Transverse colon (tissue), 4 donors: ENCODE data around the gene PABPN1L. TPM values are rescaled to one million over a fixed set of nuclear protein-coding genes. Genes with fewer than 3 reads are reported as not detected.

ENCODE experiments used
- DNase-seq: peaks from one replicate; pipeline ENCODE4 v3.0.0-alpha.2; 2019
- H3K27ac ChIP-seq, 4 donors: fragments of 200-600 bp; sonication (generic); 2 replicates each; pipeline ENCODE4 v1.5.1; 2016 to 2018; ENCODE audit warnings: inconsistent platforms in 4 of 4
- H3K27me3 ChIP-seq: fragments of 200-600 bp; sonication (generic); 2 replicates; pipeline ENCODE4 v1.5.1; 2017; ENCODE audit warnings: inconsistent platforms
- H3K36me3 ChIP-seq, 4 donors: fragments of 200-600 bp; sonication (generic); 2 replicates each; pipeline ENCODE4 v1.5.1; 2017 to 2019; ENCODE audit warnings: inconsistent platforms in 4 of 4
- H3K4me1 ChIP-seq, 4 donors: fragments of 200-600 bp; sonication (generic); 2 replicates each; pipeline ENCODE4 v1.5.1; 2017 to 2020; ENCODE audit warnings: inconsistent platforms in 4 of 4
- H3K4me3 ChIP-seq, 4 donors: fragments of 200-600 bp; sonication (generic); 1 replicate in 1 of 4; 2 replicates in 3 of 4; pipeline versions ENCODE4 v1.5.1 to v1.6.1; 2017 to 2019; ENCODE audit warnings: inconsistent platforms in 4 of 4
- H3K9me3 ChIP-seq, 2 donors: fragments of 200-600 bp; sonication (generic); 2 replicates each; pipeline ENCODE4 v1.5.1; 2017 to 2019; ENCODE audit warnings: inconsistent platforms in 2 of 2
- CTCF ChIP-seq, 5 experiments: fragments of 200-600 bp in 3 of 5; fragments of 450-650 bp in 2 of 5; sonication (generic) in 3 of 5; IDR thresholded peaks; 1 replicate in 2 of 5; 2 replicates in 3 of 5; pipeline ENCODE4 v1.5.1; 2016 to 2017; ENCODE audit warnings: antibody characterized with exemption in 5 of 5, inconsistent platforms in 3 of 5, mild to moderate bottlenecking in 2 of 5, moderate library complexity in 1 of 5
- EP300 ChIP-seq: sonication (generic); formaldehyde crosslinking; IDR thresholded peaks from one replicate; pipeline ENCODE4 v1.6.1; 2017; ENCODE audit warnings: antibody characterized with exemption, low read depth
- POLR2A ChIP-seq: fragments of 450-650 bp; IDR thresholded peaks from one replicate; pipeline ENCODE4 v1.6.1; 2016; ENCODE audit warnings: antibody characterized with exemption, mild to moderate bottlenecking, moderate library complexity
- POLR2AphosphoS5 ChIP-seq, 3 donors: sonication (generic); formaldehyde crosslinking; IDR thresholded peaks; one replicate each; pipeline ENCODE4 v1.6.1; 2016; ENCODE audit warnings: antibody characterized with exemption in 3 of 3
- whole genome bisulfite sequencing, 2 donors: methylation state at CpG; one replicate each; pipeline ENCODE4 v1.1.5; 2018; ENCODE audit warnings: low coverage in 1 of 2; 5-methylcytosine and 5-hydroxymethylcytosine counted together
- in situ Hi-C, 4 donors: fragments of 200-750 bp; cut with MboI; loops; one replicate each; pipeline versions ENCODE4 v1.15.0 to v1.15.1; 2017; ENCODE audit warnings: low sequenced_read_pairs in 3 of 4, low pct_ligation_motif_present in 1 of 4, low pct_unique_long_range_greater_than_20kb in 1 of 4
- intact Hi-C: fragments of 100-400 bp; cut with DNase I; formaldehyde crosslinking; loops from one replicate; pipeline ENCODE4 v1.15.1; 2023; ENCODE audit warnings: low total_unique reads
- total RNA-seq, 4 donors: library from RNA; depleted of rRNA; stranded (reverse); fragments of >200 nt; gene quantifications; one replicate each; pipeline ENCODE4 v1.1.0, GENCODE V29; 2016

The PABPN1L gene
- total RNA-seq, 4 donors from 2014 or later: not detected

- no peaks in the 10 kb centered on the region for H3K4me1 ChIP-seq
- no peaks in the 10 kb centered on the region for H3K27me3 ChIP-seq
- DNase-seq: no peak
- in situ Hi-C loops (no loop called here), intact Hi-C loops (no loop called here)
- H3K9me3 ChIP-seq: no peaks in the 10 kb centered on the region
- peaks cover 0 to 3% (median 0%) of the 10 kb centered on the region in 4 donors for H3K36me3 ChIP-seq
- no peak overlapping the region for H3K4me3 ChIP-seq
- TF ChIP-seq POLR2AphosphoS5 (IDR thresholded peaks at IDR 0.05) (no peak), POLR2A (no peak), EP300 (no peak), CTCF (IDR thresholded peaks at IDR 0.05) (no peak)
- WGBS, 2 donors: 89 to 92% methylated on average over 9 to 13 of the region's 13 CpGs
- no peak overlapping the region for H3K27ac ChIP-seq
Observed at GRCh38 chr16:88833086-88833485, 33.4 kb downstream of the PABPN1L start.

GRCh38 chr16:88831838-88832237 lies 34.6 kb downstream of the PABPN1L start:
- no peaks in the 10 kb centered on the region for H3K9me3 ChIP-seq
- intact Hi-C loops (no loop called here), in situ Hi-C loops (no loop called here)
- no peak for TF ChIP-seq CTCF (IDR thresholded peaks at IDR 0.05)
- TF ChIP-seq EP300: no peak
- no peak for TF ChIP-seq POLR2AphosphoS5 (IDR thresholded peaks at IDR 0.05)
- no peak for TF ChIP-seq POLR2A
- 88% methylated on average over 13 of the region's 13 CpGs; no CpG with 5 or more reads in 1 of the 2 donors for WGBS, 2 donors
- H3K4me1 ChIP-seq: peaks cover 0 to 1% (median 0%) of the 10 kb centered on the region in 4 donors
- H3K27me3 ChIP-seq: no peaks in the 10 kb centered on the region
- no peak for DNase-seq
- H3K36me3 ChIP-seq: peaks cover 0 to 8% (median 0%) of the 10 kb centered on the region in 4 donors
- no peak overlapping the region for H3K27ac ChIP-seq
- H3K4me3 ChIP-seq: no peak overlapping the region

GRCh38 chr16:88830783-88831182 lies 35.7 kb downstream of the PABPN1L start:
- in situ Hi-C loops (no loop called here), intact Hi-C loops (no loop called here)
- Histone ChIP-seq H3K4me1 (peaks cover 0 to 9% (median 3%) of the 10 kb centered on the region in 4 donors), H3K4me3 (no peak overlapping the region), H3K9me3 (no peaks in the 10 kb centered on the region), H3K27ac (peak overlapping the region in 3 of 4 donors; percentile 15 to 55 (median 25)), H3K36me3 (peaks cover 0 to 8% (median 0%) of the 10 kb centered on the region in 4 donors), H3K27me3 (no peaks in the 10 kb centered on the region)
- TF ChIP-seq CTCF (IDR thresholded peaks at IDR 0.05): no peak
- WGBS, 2 donors: 90% methylated on average over 14 of the region's 14 CpGs; no CpG with 5 or more reads in 1 of the 2 donors
- no peak for DNase-seq

GRCh38 chr16:88830258-88830657 lies 36.2 kb downstream of the PABPN1L start:
- Histone ChIP-seq H3K4me1 (peaks cover 0 to 11% (median 4%) of the 10 kb centered on the region in 4 donors), H3K4me3 (no peak overlapping the region), H3K9me3 (no peaks in the 10 kb centered on the region), H3K27ac (peak overlapping the region in 2 of 4 donors; percentile 25 to 55), H3K36me3 (peaks cover 0 to 8% (median 0%) of the 10 kb centered on the region in 4 donors), H3K27me3 (no peaks in the 10 kb centered on the region)
- TF ChIP-seq POLR2AphosphoS5 (IDR thresholded peaks at IDR 0.05) (peak in 2 of 3 donors; percentile 53 to 73), CTCF (IDR thresholded peaks at IDR 0.05) (no peak), EP300 (peak; percentile 43), POLR2A (no peak)
- in situ Hi-C loops: no loop called here
- intact Hi-C loops: no loop called here
- 40 to 60% methylated on average over 1 to 10 of the region's 11 CpGs for WGBS, 2 donors
- DNase-seq: peak; percentile 41
